PC-9 (cell line): Measurements from ENCODE around the gene RALB. TPM values are rescaled to one million over a fixed set of nuclear protein-coding genes. Genes with fewer than 3 reads are reported as not detected.

Experiments used
- BruUV-seq: library from RNA; stranded (reverse); fragments of 400-500 nt; replicated peaks from 2 replicates; lab custom pipeline; 2021; lab: Mats Ljungman, UMichigan
- CTCF ChIA-PET: fragments of 300-600 bp; sonication (Branson Sonifier 250); formaldehyde crosslinking; loops from one replicate; lab custom pipeline; 2022; ENCODE audit warnings: antibody characterized with exemption; lab: Charles Lee
- POLR2A ChIA-PET: fragments of 300-600 bp; sonication (Branson Sonifier 250); formaldehyde crosslinking; loops from one replicate; lab custom pipeline; 2022; ENCODE audit warnings: antibody characterized with exemption; ENCODE audit not compliant: unreplicated experiment; lab: Charles Lee
- DNase-seq, 2 experiments: peaks; one replicate each; pipeline versions ENCODE4 v3.0.0 to v3.0.0-alpha.2; 2015 to 2022; ENCODE audit warnings: mixed read lengths in 1 of 2
- H2AFZ ChIP-seq: fragments of 200-600 bp; sonication (generic); 2 replicates; pipeline ENCODE4 v1.8.1; 2017; ENCODE audit warnings: antibody characterized with exemption
- H3F3A ChIP-seq: fragments of 200-600 bp; sonication (generic); 2 replicates; pipeline ENCODE4 v1.8.1; 2017; ENCODE audit warnings: antibody characterized with exemption, mild to moderate bottlenecking, low read depth; ENCODE audit not compliant: insufficient read depth
- H3K27ac ChIP-seq: fragments of 200-600 bp; sonication (generic); 2 replicates; pipeline ENCODE4 v1.6.1; 2016; ENCODE audit warnings: mixed run types
- H3K27me3 ChIP-seq: fragments of 200-600 bp; sonication (generic); 2 replicates; pipeline ENCODE4 v1.6.1; 2016; ENCODE audit warnings: low read depth, mixed run types; ENCODE audit not compliant: insufficient read depth
- H3K36me3 ChIP-seq: fragments of 200-600 bp; sonication (generic); 2 replicates; pipeline ENCODE4 v1.6.1; 2016; ENCODE audit warnings: low read depth, mixed run types
- H3K4me1 ChIP-seq: fragments of 200-600 bp; sonication (generic); replicated peaks from 2 replicates; pipeline ENCODE4 v1.6.1; 2016; ENCODE audit warnings: mixed run types; ENCODE audit not compliant: insufficient read depth
- H3K4me2 ChIP-seq: fragments of 200-600 bp; sonication (generic); 2 replicates; pipeline ENCODE4 v1.6.1; 2017; ENCODE audit warnings: mixed run types
- H3K4me3 ChIP-seq: fragments of 200-600 bp; sonication (generic); 2 replicates; pipeline ENCODE4 v1.6.1; 2016; ENCODE audit warnings: mixed run types
- H3K79me2 ChIP-seq: fragments of 200-600 bp; sonication (generic); 2 replicates; pipeline ENCODE4 v1.6.1; 2017; ENCODE audit warnings: low read depth, mixed run types
- H3K9me2 ChIP-seq: fragments of 200-600 bp; sonication (generic); 2 replicates; pipeline ENCODE4 v1.8.1; 2017; ENCODE audit warnings: mild to moderate bottlenecking; ENCODE audit not compliant: insufficient read depth
- H3K9me3 ChIP-seq: fragments of 200-600 bp; sonication (generic); 2 replicates; pipeline ENCODE4 v1.8.1; 2016; ENCODE audit warnings: low read depth; ENCODE audit not compliant: insufficient read depth
- H4K20me1 ChIP-seq: fragments of 200-600 bp; sonication (generic); 2 replicates; pipeline ENCODE4 v1.8.1; 2017; ENCODE audit not compliant: insufficient read depth
- CTCF ChIP-seq: fragments of 200-600 bp; sonication (generic); conservative IDR thresholded peaks from 2 replicates; pipeline ENCODE4 v1.6.1; 2017; ENCODE audit warnings: mixed run types, antibody characterized with exemption, mild to moderate bottlenecking, moderate library complexity
- EZH2 ChIP-seq: fragments of 200-600 bp; sonication (generic); IDR thresholded peaks from 2 replicates; pipeline ENCODE4 v1.8.0; 2017; ENCODE audit warnings: antibody characterized with exemption, low read depth
- intact Hi-C: fragments of 100-400 bp; cut with micrococcal nuclease; formaldehyde crosslinking; loops from one replicate; pipeline ENCODE4 v1.10.0; 2022; ENCODE audit not compliant: unreplicated experiment
- total RNA-seq: library from RNA; stranded (reverse); gene quantifications from 2 replicates; pipeline ENCODE4 v1.2.3, GENCODE V29; 2021

Gene RALB
- total RNA-seq, 1 experiment from 2014 or later: 86.6 TPM

- Histone ChIP-seq H3K4me1 (peaks cover 51% of the 10 kb centered on the region), H4K20me1 (0 out of 2 replicates have a peak, but pooled peaks cover 5% of the 10 kb centered on the region), H3K27ac (no peak overlapping the region), H3K27me3 (no peaks in the 10 kb centered on the region), H3K4me3 (no peak overlapping the region), H3K9me2 (no peaks in the 10 kb centered on the region), H2AFZ (no peak overlapping the region), H3F3A (peaks cover 5% of the 10 kb centered on the region; the same call in 1 of the 2 replicates), H3K4me2 (no peak overlapping the region), H3K36me3 (no peaks in the 10 kb centered on the region; the same call in 1 of the 2 replicates), H3K79me2 (peaks cover 21% of the 10 kb centered on the region), H3K9me3 (no peaks in the 10 kb centered on the region)
- no peak for TF ChIP-seq EZH2
- no peak for TF ChIP-seq CTCF
- ChIA-PET POLR2A (no interaction called here), CTCF (no interaction called here)
- no TSS peak for BruUV-seq
- DNase-seq: no peak
- intact Hi-C loops: no loop called here
Measured at GRCh38 chr2:120226316-120226715, 26.3 kb upstream of the RALB start.

GRCh38 chr2:120227111-120227991, 25.3 kb upstream of the RALB start:
- peak overlapping the region; percentile 18; the same call in 1 of the 2 replicates for H3K4me2 ChIP-seq
- no peaks in the 10 kb centered on the region for H3K9me2 ChIP-seq
- no peak overlapping the region for H3K27ac ChIP-seq
- no TSS peak for BruUV-seq
- no peaks in the 10 kb centered on the region for H4K20me1 ChIP-seq
- no peaks in the 10 kb centered on the region for H3K9me3 ChIP-seq
- H3K27me3 ChIP-seq: no peaks in the 10 kb centered on the region
- ChIA-PET CTCF (no interaction called here), POLR2A (no interaction called here)
- no peak overlapping the region for H3K4me3 ChIP-seq
- H2AFZ ChIP-seq: no peak overlapping the region
- TF ChIP-seq CTCF: no peak
- H3K4me1 ChIP-seq: peaks cover 40% of the 10 kb centered on the region
- H3K36me3 ChIP-seq: no peaks in the 10 kb centered on the region
- H3K79me2 ChIP-seq: peaks cover 11% of the 10 kb centered on the region
- DNase-seq: no peak
- intact Hi-C loops: no loop called here
- peaks cover 5% of the 10 kb centered on the region; the same call in 1 of the 2 replicates for H3F3A ChIP-seq

GRCh38 chr2:120228503-120228902, 24.1 kb upstream of the RALB start:
- TF ChIP-seq CTCF: no peak; the same call in 1 of the 2 replicates
- TF ChIP-seq EZH2: no peak
- no peaks in the 10 kb centered on the region for H4K20me1 ChIP-seq
- H3K4me2 ChIP-seq: no peak overlapping the region
- H2AFZ ChIP-seq: no peak overlapping the region
- CTCF ChIA-PET: no interaction called here
- no TSS peak for BruUV-seq
- H3K4me1 ChIP-seq: peaks cover 36% of the 10 kb centered on the region
- H3K79me2 ChIP-seq: peaks cover 4% of the 10 kb centered on the region; the same call in 1 of the 2 replicates
- no peaks in the 10 kb centered on the region for H3K9me2 ChIP-seq
- H3K36me3 ChIP-seq: no peaks in the 10 kb centered on the region
- no peaks in the 10 kb centered on the region for H3K27me3 ChIP-seq
- H3K9me3 ChIP-seq: no peaks in the 10 kb centered on the region
- no peak overlapping the region for H3K27ac ChIP-seq
- POLR2A ChIA-PET: interaction anchor here (0.6 kb wide), 1 partner anchor 847 kb away, joined by 3 read pairs; no protein-coding TSS in a partner anchor
- DNase-seq: peak in 1 of 2 experiments; percentile 53
- intact Hi-C loops: loop anchor here (1.0 kb wide), 1 partner anchor 85 kb away; no protein-coding TSS in a partner anchor
- H3F3A ChIP-seq: peaks cover 5% of the 10 kb centered on the region; the same call in 1 of the 2 replicates
- no peak overlapping the region for H3K4me3 ChIP-seq
